Activated T-cell treated with anti-CD3 and anti-CD28 coated beads, Interleukin-2, amount 50 U/mL, for 72 hours (primary cell): Measurements from ENCODE around the gene HAUS8. TPM values are rescaled to one million over a fixed set of nuclear protein-coding genes. Genes with fewer than 3 reads are reported as not detected.

Experiments
- ATAC-seq, 2 donors: fragments of 150-1000 bp; cut with Tn5 transposase; replicated peaks in 1 of 2; 2 replicates each; pipeline ENCODE4 v1.10.0; 2021; ENCODE audit warnings: moderate library complexity in 2 of 2, mild to moderate bottlenecking in 1 of 2
- DNase-seq, 2 donors: peaks; one replicate each; pipeline ENCODE4 v3.0.0; 2021 to 2022; ENCODE audit warnings: mixed read lengths in 1 of 2
- H3K27ac Mint-ChIP-seq: one replicate; pipeline ENCODE4 v1.8.0; 2022; ENCODE audit warnings: mild to moderate bottlenecking, moderate library complexity, mixed read lengths
- H3K27me3 Mint-ChIP-seq: one replicate; pipeline ENCODE4 v1.8.0; 2022; ENCODE audit warnings: low read depth, mixed read lengths
- H3K36me3 Mint-ChIP-seq, 2 donors: one replicate each; pipeline ENCODE4 v1.8.0; 2022; ENCODE audit warnings: mixed read lengths in 2 of 2, mild to moderate bottlenecking in 1 of 2; ENCODE audit not compliant: insufficient read depth in 2 of 2
- H3K4me1 Mint-ChIP-seq: one replicate; pipeline ENCODE4 v1.8.0; 2022; ENCODE audit warnings: low read depth, mixed read lengths
- H3K4me3 Mint-ChIP-seq, 2 donors: one replicate each; pipeline ENCODE4 v1.8.0; 2022; ENCODE audit warnings: mild to moderate bottlenecking in 2 of 2, mixed read lengths in 2 of 2, moderate library complexity in 2 of 2
- H3K9me3 Mint-ChIP-seq, 2 donors: one replicate each; pipeline ENCODE4 v1.8.0; 2022; ENCODE audit warnings: mixed read lengths in 2 of 2
- total RNA-seq, 2 donors: library from RNA; stranded (reverse); gene quantifications; one replicate each; pipeline ENCODE4 v1.2.3, GENCODE V29; 2022

HAUS8 gene, protein sequence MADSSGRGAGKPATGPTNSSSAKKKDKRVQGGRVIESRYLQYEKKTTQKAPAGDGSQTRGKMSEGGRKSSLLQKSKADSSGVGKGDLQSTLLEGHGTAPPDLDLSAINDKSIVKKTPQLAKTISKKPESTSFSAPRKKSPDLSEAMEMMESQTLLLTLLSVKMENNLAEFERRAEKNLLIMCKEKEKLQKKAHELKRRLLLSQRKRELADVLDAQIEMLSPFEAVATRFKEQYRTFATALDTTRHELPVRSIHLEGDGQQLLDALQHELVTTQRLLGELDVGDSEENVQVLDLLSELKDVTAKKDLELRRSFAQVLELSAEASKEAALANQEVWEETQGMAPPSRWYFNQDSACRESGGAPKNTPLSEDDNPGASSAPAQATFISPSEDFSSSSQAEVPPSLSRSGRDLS
- 10 to 100 TPM; 37.3 to 45.6 TPM for total RNA-seq

DNA sequence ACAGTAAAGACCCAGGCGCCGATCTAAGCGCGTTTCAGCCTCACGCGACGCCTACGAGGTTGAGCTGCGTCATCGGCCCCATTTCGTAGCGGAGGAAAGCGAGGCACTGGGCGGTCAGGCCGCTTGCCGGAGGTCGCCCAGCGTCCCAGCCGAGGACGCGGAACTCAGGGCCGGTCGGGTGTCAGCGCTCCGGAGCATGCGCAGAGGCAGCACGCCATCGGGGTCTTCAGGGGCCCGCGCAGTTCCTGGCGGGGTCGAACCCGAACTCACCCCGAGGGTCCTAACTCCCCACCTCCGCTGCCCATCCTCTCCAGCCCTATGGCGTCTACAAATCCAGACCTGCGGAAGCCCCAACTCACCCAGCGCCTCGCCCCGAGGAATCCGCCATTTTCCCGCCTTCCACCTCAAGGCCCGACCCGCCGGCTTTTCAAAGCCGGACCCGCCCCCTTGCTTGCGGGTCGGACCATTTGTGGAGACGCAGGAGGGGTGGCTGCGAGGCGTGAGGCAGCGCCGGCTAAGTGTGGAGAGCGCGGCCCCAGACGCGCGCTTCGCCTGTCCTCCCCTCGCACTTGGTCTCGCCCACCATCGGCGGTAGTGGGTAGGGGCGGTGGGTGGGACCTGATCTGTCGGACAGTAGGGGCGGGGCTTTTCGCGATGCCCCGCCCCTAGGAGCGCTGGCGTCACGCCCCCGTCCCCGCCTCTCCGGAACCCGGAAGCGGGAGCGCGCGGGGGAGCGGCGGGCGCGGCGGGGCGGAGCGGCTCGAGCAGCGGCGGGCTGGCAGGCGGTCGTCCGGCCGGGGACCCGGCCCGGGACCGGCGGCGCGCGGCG, at the start of gene HAUS8, which contains the start of gene MYO9B:
HAUS8 (minus strand) TSS at position 418 of the 829 bp plus-strand sequence; CDS start at position 388, 30 bp downstream.
MYO9B (plus strand) TSS at position 743 of the 829 bp plus-strand sequence. CDS start 25,941 bp downstream, outside the sequence.
- Mint-ChIP-seq H3K4me3 (peak within 1 kb of the TSS; percentile 99 to 100), H3K27me3 (no peaks in the 10 kb centered on the region), H3K36me3 (peaks cover 9 to 17% of the 10 kb centered on the region in 2 donors), H3K4me1 (peaks cover 72% of the 10 kb centered on the region), H3K27ac (peak within 1 kb of the TSS; percentile 97), H3K9me3 (no peaks in the 10 kb centered on the region)
- ATAC-seq (peak; percentile 83 to 84), DNase-seq (peak; percentile 100)

DNA sequence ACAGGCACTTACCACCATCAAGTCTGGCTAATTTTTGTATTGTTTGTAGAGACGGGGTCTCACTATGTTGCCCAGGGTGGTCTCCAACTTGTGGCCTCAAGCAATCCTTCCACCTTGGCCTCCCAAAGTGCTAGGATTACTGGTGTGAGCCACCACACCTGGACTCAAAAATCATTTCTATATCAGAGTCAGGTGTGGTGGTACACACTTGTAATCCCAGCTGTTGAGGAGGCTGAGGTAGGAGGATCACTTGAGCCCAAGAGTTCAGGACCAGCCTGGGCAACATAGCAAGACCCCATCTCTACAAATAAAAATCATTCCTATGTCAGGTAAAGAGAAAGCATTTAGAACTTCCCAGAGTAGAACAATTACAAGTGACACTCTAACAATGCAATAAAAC, 48.8 kb upstream of the HAUS8 start:
- Mint-ChIP-seq H3K9me3 (no peaks in the 10 kb centered on the region), H3K4me3 (peak overlapping the region in 1 of 2 donors; percentile 19), H3K27ac (peak overlapping the region; percentile 92), H3K27me3 (no peaks in the 10 kb centered on the region), H3K36me3 (peaks cover 0 to 3% of the 10 kb centered on the region in 2 donors), H3K4me1 (peaks cover 65% of the 10 kb centered on the region)
- DNase-seq (no peak), ATAC-seq (no peak)

DNA sequence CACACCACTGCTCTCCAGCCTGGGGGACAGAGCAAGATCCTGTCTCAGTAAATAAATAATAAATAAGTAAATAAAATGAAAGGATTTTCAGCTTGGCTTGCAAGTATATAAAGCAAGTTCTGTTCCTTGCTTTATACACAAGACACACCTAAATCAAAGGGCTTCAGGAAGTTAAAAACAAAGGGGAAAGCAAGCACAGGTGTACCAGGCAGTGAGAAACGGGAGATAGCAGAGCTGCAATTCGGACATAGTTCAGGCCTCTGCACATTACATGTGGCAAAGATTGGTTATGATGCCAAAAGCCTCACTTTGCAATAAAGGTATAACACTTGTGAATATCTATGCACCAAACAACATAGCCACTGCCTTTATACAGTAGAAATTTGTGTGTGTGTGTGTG, 47.8 kb upstream of the HAUS8 start:
- H3K36me3 Mint-ChIP-seq: peaks cover 0 to 4% of the 10 kb centered on the region in 2 donors
- H3K4me1 Mint-ChIP-seq: peaks cover 65% of the 10 kb centered on the region
- H3K27ac Mint-ChIP-seq: peak overlapping the region; percentile 2

DNA sequence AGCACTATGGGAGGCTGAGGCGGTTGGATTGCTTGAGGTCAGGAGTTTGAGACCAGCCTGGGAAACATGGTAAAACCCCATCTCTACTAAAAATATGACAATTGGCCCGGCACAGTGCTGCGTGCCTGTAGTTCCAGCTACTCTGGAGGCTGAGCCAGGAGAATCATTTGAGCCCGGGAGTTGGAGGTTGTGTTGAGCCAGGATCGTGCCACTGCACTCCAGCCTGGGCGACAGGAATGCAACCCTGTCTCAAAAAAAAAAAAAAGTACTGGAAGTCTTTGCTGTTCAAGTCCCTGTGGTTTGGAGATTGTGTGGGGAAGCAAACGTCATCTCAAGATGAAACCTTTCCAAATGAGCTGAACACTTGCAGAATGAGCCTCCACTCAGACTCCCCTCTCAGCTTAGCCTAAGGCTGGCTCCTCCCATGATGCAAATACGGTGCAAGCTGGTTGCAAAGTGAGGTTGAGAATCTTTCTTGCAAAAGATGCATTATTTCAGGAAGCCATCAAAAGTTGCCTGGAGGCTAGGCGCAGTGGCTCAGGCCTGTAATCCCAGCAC, 46.6 kb upstream of the HAUS8 start:
- peaks cover 0 to 4% of the 10 kb centered on the region in 2 donors for H3K36me3 Mint-ChIP-seq
- H3K4me3 Mint-ChIP-seq: no peak overlapping the region
- no peak for ATAC-seq
- H3K27me3 Mint-ChIP-seq: no peaks in the 10 kb centered on the region
- no peaks in the 10 kb centered on the region for H3K9me3 Mint-ChIP-seq
- peaks cover 57% of the 10 kb centered on the region for H3K4me1 Mint-ChIP-seq
- H3K27ac Mint-ChIP-seq: no peak overlapping the region
- peak; percentile 10 to 21 for DNase-seq

More for the DNA sequence above, 47.8 kb upstream of the HAUS8 start:
- ATAC-seq (no peak), DNase-seq (no peak)
- Mint-ChIP-seq H3K9me3 (no peaks in the 10 kb centered on the region), H3K4me3 (no peak overlapping the region), H3K27me3 (no peaks in the 10 kb centered on the region)

DNA sequence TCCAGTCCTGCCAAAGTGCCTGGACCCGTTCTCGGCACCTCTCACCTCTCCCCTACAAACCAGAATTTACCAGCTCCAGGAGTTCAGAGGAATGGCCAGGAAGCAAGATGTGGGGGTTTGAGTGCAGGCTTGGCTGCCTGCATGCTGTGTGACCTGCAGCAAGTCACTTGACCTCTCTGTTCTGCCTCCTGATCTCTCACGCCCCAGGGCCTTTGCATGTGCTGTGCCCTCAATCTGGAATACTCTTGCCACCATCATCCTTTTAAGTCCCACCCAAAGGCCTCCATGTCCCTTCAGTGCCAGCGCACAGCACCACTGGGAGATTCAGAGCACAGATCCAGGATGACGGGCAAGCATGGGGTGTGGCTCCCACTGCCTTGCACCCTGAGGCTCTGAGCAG, 43.7 kb upstream of the HAUS8 start:
- Mint-ChIP-seq H3K4me3 (no peak overlapping the region), H3K27ac (no peak overlapping the region)

DNA sequence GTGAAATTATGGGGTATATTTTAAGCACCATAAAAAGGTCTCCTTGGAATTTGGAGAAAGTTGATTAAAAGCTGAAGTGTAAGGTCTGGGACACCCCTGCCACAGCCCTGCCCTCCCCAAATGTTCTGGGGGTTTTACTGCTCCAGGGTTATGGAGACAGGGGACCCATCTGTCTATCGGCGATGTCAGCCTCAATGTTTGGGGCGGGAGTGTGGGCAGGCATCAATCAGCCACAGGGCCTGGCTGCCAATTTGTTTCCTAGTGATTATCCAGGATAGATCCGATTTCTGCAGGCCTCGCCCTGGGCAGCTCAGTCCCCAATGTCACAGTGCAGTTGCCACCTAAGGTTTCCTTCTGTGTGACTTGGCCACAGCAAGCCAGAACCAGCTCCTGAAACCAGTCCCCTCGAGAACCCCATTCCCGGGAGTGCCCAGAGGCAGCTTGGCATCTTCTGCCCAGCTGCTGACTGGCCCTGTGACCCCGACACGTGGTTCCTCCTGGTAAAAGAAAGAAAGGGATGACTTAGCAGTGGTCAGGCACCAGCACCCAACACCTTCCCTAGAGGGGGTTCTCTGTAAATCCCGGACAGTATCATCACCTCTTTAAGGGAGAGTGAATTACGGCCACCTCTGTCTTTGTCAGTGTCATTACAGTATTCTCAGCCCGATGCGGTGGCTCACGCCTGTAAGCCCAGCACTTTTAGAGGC, 41.9 kb upstream of the HAUS8 start:
- H3K4me3 Mint-ChIP-seq: no peak overlapping the region
- no peaks in the 10 kb centered on the region for H3K9me3 Mint-ChIP-seq
- no peak for DNase-seq
- ATAC-seq: no peak
- no peaks in the 10 kb centered on the region for H3K27me3 Mint-ChIP-seq
- no peak overlapping the region for H3K27ac Mint-ChIP-seq
- H3K4me1 Mint-ChIP-seq: peaks cover 19% of the 10 kb centered on the region
- peaks cover 0 to 7% of the 10 kb centered on the region in 2 donors for H3K36me3 Mint-ChIP-seq

More for the DNA sequence above, 43.7 kb upstream of the HAUS8 start:
- Mint-ChIP-seq H3K4me1 (peaks cover 29% of the 10 kb centered on the region), H3K9me3 (no peaks in the 10 kb centered on the region), H3K36me3 (peaks cover 0 to 7% of the 10 kb centered on the region in 2 donors), H3K27me3 (no peaks in the 10 kb centered on the region)
- ATAC-seq (no peak), DNase-seq (no peak)

DNA sequence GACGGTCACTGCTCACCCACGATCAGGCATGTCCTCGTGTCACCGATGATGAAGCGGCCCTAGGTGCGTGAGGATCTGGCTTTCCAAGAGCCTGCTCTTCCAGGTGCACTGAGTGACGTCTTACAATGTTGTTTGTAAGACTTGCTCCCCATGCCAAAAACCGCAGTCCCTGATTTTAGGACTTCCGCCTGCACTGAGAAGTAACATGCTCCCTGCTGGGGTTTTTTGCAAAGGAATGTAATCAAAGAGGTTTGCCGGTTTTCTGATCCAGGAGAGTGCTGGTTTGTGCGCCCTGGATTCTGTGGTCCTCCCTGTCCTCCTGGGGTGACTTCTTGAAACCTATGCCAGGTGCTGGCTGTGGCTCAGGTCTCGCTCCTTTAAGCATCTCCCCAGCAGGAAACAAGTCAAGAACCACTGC, 39.2 kb upstream of the HAUS8 start:
- H3K4me1 Mint-ChIP-seq: peaks cover 17% of the 10 kb centered on the region
- no peak for DNase-seq
- H3K27ac Mint-ChIP-seq: no peak overlapping the region
- H3K9me3 Mint-ChIP-seq: no peaks in the 10 kb centered on the region
- H3K27me3 Mint-ChIP-seq: no peaks in the 10 kb centered on the region
- H3K36me3 Mint-ChIP-seq: peaks cover 3 to 8% of the 10 kb centered on the region in 2 donors
- no peak overlapping the region for H3K4me3 Mint-ChIP-seq
- no peak for ATAC-seq

DNA sequence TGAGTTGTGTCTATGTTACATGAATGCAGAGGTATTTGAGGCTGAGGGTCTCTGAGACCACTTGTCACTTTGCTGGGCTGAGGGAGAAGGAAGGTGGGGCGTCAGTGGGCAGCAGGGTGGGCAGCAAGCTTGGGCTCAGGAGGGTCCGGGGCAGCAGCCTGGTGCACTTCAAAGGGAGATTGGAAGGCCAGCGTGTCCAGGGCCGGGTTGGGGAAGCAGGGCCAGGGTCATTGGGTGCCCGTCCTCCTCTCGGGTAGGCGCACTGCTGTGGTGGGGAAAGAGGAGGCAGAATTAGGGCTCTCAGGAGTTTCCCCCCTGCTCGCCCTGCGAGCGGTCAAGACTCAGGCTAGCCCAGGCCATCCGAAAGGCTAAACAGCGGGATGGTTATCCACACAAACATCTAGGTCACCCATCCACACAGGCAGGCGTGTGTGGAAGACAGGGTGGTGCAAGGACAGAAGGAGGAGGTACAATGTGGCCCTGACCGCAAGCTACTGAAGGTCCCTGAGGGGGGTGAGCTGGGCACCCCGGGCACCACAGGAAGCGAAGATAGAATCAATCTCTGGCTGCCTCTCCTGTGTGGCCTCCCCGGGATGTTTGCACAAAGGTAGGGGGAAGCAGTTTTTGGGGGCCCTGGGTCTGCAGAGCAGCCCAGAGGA, 38.0 kb upstream of the HAUS8 start:
- Mint-ChIP-seq H3K27ac (peak overlapping the region; percentile 80), H3K4me3 (no peak overlapping the region), H3K27me3 (no peaks in the 10 kb centered on the region), H3K4me1 (peaks cover 25% of the 10 kb centered on the region), H3K9me3 (no peaks in the 10 kb centered on the region), H3K36me3 (peaks cover 3 to 6% of the 10 kb centered on the region in 2 donors)
- DNase-seq (no peak), ATAC-seq (no peak)

DNA sequence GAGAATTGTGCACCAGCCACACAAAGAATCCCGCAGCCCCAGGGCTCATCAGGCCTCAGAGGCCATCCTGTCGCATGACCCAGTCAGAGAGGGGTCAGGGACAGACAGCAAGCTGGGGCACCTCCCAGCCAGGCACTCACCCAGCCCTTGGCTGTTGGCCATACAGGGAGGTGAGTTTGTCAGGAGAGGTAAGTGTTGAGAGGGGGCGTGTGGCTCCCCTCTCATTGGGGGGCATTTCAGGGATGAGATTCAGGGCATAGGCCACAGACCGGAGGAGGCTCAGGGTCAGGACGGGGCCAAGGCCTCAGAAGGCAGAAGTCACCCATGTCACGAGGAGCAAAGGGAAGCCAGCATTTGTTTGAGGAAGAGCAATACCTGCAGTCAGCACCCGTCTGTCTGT, 37.4 kb upstream of the HAUS8 start:
- Mint-ChIP-seq H3K36me3 (peaks cover 3 to 6% of the 10 kb centered on the region in 2 donors), H3K4me3 (no peak overlapping the region), H3K27me3 (no peaks in the 10 kb centered on the region), H3K4me1 (peaks cover 31% of the 10 kb centered on the region), H3K9me3 (no peaks in the 10 kb centered on the region), H3K27ac (peak overlapping the region; percentile 80)
- DNase-seq (no peak), ATAC-seq (no peak)

DNA sequence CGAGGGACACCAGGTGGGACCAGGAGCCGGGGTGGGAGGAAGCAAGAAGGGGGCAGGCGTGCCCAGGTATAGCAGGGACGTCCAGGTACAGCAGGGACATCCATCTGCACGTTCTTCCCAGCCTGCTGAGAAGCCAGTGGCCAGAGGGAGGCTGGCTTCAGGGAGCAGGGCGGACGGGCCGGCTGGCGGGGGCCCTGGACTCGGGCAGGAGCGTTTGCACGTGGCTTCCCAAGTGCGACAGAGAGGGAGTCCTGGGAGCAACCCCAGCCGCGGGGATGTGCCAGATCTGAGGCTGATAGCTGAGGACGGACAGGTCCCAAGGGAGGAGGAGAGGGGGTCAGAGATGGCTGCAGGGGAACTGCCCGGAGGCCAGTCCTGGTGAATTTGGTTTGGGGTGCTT, 37.0 kb upstream of the HAUS8 start:
- no peak overlapping the region for H3K4me3 Mint-ChIP-seq
- no peaks in the 10 kb centered on the region for H3K27me3 Mint-ChIP-seq
- H3K27ac Mint-ChIP-seq: no peak overlapping the region
- ATAC-seq (no peak), DNase-seq (no peak)
- peaks cover 3 to 6% of the 10 kb centered on the region in 2 donors for H3K36me3 Mint-ChIP-seq
- H3K9me3 Mint-ChIP-seq: no peaks in the 10 kb centered on the region
- H3K4me1 Mint-ChIP-seq: peaks cover 33% of the 10 kb centered on the region

DNA sequence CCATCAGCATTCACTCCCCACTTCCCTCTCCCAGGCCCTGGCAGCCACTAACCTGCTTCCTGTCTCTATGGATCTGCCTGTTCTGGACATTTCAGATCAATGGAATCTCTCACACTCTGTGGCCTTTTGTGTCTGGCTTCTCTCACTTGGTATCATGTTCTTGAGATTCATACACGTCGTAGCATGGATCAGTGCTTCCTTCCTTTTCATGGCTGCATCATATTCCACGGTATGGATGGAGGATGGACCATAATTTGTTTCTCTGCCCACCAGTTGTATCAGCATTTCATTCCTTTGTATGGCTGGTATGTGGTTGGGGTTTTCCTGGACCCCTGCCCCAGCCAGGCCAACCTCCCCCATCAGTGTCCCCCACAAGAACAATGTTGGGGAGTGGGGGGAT, 36.5 kb upstream of the HAUS8 start:
- Mint-ChIP-seq H3K4me3 (no peak overlapping the region), H3K27ac (no peak overlapping the region), H3K9me3 (no peaks in the 10 kb centered on the region), H3K36me3 (peaks cover 3 to 6% of the 10 kb centered on the region in 2 donors), H3K4me1 (peaks cover 33% of the 10 kb centered on the region), H3K27me3 (no peaks in the 10 kb centered on the region)
- no peak for DNase-seq
- ATAC-seq: no peak

DNA sequence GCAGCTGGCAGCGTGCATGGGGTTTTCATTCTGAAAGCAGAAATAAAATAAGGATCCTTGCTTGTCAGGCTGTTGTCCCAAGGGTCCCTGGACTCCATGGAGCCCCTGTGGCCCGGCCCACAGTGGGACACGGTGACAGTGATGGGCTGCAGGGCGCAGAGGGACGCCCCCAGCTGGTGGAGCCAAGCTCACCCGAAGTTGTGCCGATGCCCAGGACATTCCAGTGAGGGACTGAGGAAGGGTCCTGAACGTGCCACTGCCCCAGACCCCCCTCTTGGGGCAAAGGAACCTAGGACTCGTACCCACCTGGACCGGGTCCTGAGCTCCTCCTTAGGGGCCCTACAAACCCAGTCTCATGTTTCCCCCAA, 35.3 kb upstream of the HAUS8 start:
- no peak for DNase-seq
- Mint-ChIP-seq H3K9me3 (no peaks in the 10 kb centered on the region), H3K27ac (no peak overlapping the region), H3K36me3 (peaks cover 5 to 7% of the 10 kb centered on the region in 2 donors), H3K4me3 (no peak overlapping the region), H3K4me1 (peaks cover 33% of the 10 kb centered on the region), H3K27me3 (no peaks in the 10 kb centered on the region)
- ATAC-seq: no peak
